Measurements from ENCODE around the gene FGF2.
"Not testable (repeated sequence)": the region's sequence is repeated elsewhere in the genome, so short reads cannot be mapped to it uniquely, and the experiment has no call there.

Gene FGF2

DNA sequence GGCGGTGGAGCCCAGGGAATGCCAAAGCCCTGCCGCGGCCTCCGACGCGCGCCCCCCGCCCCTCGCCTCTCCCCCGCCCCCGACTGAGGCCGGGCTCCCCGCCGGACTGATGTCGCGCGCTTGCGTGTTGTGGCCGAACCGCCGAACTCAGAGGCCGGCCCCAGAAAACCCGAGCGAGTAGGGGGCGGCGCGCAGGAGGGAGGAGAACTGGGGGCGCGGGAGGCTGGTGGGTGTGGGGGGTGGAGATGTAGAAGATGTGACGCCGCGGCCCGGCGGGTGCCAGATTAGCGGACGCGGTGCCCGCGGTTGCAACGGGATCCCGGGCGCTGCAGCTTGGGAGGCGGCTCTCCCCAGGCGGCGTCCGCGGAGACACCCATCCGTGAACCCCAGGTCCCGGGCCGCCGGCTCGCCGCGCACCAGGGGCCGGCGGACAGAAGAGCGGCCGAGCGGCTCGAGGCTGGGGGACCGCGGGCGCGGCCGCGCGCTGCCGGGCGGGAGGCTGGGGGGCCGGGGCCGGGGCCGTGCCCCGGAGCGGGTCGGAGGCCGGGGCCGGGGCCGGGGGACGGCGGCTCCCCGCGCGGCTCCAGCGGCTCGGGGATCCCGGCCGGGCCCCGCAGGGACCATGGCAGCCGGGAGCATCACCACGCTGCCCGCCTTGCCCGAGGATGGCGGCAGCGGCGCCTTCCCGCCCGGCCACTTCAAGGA is at the start of gene FGF2:
TSS of gene FGF2 (plus strand) at position 279 of the 705 bp plus-strand sequence. CDS start at position 623, 344 bp downstream.
- DNase-seq, result no peak

DNA sequence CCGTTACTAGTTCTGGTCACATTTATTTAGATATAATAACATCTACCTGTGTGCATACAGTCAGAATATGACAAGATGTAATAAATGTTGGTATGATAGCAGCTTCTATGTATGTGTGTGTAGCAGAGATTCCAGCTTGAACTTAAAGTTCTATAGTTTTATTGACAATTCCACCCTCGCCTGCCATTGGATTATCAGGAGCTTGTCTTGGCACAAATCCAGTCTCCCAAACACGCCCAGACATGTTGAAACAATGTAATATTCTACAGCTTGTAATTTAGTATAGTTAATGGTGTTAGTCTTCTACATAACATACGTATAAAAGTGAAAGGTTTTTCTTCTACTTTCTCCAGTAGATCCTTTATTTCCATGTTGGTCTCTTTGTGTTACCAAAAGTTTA is 49.7 kb upstream of the FGF2 start:
- DNase-seq, result peak; percentile 22

GRCh38 chr4:122777846-122778673 is 48.6 kb upstream of the FGF2 start:
- no peak for DNase-seq

DNA sequence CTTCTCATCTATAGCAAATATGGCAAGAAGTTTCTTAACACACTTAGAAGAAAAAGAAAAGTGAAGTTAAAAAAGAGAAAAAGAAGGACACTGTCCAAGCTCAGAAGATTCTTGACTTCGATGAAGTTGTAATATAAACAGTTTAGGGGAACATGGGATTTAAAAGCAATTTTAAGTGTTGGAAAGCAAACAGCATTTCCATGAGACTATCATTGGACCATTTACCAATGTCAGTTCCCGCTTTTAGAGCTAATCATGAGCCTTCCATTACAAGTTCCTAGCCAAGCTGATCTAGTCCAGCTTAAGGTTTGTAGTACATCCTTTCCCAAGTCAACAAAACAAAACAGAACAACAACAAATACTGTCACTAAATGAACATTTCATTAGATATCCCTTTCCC is 45.1 kb upstream of the FGF2 start:
- no peak for DNase-seq

DNA sequence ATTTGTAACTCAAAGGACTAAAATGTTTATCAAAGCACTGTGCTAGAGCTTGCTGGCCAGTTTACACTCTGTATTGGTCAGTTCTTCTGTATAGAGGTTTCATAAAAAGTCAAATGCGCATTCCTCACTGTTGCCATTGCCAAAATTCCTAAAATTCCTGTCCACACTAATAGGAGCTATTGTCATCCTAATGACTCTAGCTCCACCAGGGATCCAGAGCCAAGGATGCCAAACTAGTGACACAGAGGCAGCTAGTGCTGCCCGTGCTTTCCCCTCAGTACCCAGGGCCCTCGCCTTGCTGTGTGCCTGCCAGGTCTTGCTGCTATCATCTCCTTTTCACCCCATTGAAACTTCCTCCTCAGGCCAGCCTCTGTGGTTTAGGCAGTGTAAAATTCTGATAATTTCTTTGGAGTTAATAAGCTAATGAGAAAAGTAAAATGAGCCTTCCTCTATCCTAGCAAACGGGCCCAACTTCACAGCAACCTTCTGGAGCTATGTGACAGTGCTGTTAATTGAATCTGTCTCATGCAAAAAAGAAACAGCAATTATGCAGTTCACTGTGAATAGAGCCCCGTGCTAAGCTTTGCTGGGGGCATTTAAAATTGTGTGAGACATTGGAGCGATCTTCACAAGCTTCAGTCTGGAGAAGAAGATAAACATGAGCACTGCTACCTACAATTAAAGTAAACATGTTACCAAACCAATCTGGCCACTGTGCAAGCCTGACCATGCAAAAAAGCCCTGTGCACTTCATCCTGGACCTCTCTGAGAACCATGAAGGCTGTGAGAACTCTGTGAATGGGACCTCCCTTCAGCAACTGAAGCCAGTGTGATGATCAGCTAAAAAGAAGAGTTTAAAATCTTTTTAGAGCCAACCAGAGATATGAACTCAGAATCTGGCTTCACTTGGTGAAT is 43.1 kb upstream of the FGF2 start:
- DNase-seq, result no peak

GRCh38 chr4:122784261-122784660 is 42.4 kb upstream of the FGF2 start:
- no peak for DNase-seq

- DNase-seq, result no peak
These were observed 41.5 kb upstream of the FGF2 start for GRCh38 chr4:122785099-122785498.

GRCh38 chr4:122786296-122786695 is 40.3 kb upstream of the FGF2 start:
- not testable (repeated sequence) for DNase-seq

- DNase-seq, result not testable (repeated sequence)
These were observed 39.7 kb upstream of the FGF2 start for GRCh38 chr4:122786920-122787319.

GRCh38 chr4:122787940-122788339 is 38.7 kb upstream of the FGF2 start:
- no peak for DNase-seq

DNA sequence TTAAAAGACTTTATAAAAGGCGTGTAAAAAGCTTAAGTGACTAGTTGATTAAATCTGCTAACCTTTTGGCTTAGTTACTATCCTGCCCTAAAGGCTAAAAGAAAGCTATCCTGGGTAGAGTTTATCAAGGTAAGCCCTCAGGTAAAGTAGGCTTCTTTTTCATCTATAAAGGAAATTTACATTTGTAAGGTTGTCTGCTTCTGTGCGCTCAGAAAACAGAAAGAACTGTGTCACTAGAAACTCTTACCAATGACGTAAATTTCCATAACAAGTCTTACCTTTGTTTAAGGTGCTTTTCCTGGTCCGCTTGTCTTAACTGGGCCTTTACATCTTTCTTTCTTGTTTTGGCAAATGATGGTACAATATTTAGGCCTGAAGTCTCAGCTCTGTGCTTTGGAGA is 37.7 kb upstream of the FGF2 start:
- no peak for DNase-seq

DNA sequence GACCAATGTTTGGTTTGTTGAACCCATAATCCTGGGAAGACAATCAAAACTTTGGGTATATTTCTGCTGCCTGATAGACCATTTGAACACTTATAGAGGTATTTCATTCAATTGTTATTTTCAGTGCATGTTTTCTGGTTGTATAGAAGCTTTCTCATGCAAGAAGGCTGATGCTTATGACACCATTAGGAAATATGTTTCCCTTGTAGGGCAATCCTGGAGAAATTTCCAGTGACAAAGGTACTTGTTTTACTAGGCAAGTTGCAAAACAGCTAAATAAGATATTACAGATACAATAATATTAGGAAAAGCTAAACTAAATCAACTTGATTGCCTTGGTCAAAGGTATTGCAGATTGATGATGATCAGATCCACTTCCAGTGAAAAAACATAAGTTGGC is 32.8 kb upstream of the FGF2 start:
- no peak for DNase-seq

DNA sequence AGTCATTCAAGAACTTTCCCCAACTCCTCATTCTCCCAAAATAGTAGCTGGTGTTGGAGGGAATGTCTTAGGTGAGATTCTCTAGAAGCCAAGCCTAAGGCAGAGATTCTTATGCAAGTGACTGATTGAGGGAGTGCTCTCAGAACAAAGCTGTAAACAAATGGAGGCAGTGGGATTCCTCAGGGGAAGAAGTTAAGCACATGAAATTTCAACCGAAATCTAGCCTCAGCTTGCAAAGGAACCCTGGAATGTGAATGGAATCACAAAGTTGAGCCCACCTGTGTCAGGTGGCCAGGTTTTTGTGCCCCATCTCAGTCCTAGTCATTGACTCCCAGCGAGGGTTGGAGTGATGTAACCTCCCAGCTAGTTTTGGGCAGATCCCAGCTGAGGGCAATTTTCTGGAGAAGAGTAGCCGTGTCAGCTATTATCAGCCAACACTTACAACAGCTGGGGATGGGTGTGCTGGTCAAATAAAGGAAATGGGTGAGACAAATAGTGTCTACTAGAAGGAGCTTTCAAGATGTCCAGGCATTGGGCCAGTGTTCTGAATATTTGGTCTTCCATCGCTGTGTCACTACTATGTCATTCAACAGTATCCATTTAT is 29.7 kb upstream of the FGF2 start:
- no peak for DNase-seq

GRCh38 chr4:122797405-122798094 is 29.1 kb upstream of the FGF2 start:
- DNase-seq, result no peak

DNA sequence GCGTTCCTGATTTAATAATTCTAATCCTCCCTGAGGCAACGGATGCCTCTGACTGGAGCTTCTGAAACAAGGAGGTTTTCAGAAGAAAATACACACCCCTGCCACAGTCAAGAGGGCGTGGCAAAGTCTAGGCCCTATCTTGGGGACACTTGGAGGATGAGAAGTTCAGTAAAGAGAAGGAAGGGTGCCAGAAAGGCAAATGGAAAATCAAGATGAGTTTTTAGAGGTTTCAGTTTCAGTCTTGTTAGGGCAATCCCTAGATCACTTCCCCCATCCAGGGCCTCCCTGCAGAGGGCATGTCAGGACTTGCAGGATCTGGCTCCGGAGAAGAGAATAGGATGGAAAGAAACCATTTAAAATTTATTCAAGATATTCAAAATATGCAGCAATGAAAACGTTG is 28.5 kb upstream of the FGF2 start:
- peak; percentile 37 for DNase-seq

DNA sequence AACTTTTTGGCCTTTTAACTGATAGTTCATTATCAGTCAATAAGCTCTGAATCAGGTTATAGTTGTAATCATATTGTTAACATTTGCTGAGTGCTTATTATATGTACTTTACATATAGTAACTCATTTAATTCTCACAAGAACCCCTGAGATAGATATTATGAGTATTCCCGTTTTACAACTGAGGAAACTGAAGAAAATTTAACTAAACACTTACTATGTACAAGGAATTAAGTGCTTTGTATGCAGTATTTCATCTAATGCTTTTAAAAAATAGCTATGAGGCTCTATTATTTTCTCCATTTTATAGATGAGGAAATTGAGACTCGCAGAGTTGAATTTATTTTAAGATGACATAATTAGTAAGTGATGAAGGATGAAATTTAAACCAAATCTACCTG is 27.7 kb upstream of the FGF2 start:
- no peak for DNase-seq

- no peak for DNase-seq
These were observed 22.8 kb upstream of the FGF2 start for GRCh38 chr4:122803788-122804208.

DNA sequence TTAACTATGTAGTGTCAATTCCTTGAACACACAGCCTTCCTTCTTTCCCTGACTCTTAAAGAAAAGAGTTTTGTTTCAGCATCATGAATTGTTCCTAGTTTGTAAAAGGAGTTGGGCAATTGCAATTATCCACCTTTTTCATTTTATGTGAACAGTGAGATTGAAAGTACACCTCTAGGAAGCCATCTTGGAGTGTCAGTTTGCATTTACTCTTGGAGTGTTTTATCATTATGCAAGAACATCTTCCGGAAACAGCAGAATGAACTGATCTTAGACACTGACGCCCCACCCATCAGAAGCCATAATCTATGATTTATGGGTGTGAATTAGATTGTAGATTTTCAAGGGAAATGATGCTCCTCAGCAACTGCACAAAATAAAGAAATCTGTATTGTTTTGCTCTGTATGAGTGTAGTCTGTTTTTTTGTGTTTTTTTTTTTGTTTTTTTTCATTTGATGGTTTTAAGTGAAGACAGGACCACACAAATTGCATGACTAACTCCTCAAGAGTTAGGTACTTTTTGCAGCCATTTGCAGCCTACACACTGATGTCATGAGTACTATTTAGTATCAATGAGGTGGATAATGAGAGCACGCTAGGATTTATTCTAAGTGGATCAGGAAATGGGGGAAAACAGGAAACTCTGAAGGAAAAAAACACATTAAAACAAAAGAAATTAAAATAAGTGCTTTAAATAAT is 19.5 kb upstream of the FGF2 start:
- DNase-seq, result no peak

- no peak for DNase-seq
These were observed 16.0 kb upstream of the FGF2 start for GRCh38 chr4:122810669-122811068.

DNA sequence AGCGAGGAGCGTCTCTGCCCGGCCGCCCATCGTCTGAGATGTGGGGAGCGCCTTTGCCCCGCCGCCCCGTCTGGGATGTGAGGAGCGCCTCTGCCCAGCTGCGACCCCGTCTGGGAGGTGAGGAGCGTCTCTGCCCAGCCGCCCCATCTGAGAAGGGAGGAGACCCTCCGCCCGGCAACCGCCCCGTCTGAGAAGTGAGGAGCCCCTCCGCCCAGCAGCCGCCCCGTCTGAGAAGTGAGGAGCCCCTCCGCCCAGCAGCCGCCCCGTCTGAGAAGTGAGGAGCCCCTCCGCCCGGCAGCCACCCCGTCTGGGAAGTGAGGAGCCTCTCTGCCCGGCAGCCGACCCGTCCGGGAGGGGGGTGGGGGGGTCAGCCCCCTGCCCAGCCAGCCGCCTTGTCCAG is 14.8 kb upstream of the FGF2 start:
- DNase-seq, result not testable (repeated sequence)

DNA sequence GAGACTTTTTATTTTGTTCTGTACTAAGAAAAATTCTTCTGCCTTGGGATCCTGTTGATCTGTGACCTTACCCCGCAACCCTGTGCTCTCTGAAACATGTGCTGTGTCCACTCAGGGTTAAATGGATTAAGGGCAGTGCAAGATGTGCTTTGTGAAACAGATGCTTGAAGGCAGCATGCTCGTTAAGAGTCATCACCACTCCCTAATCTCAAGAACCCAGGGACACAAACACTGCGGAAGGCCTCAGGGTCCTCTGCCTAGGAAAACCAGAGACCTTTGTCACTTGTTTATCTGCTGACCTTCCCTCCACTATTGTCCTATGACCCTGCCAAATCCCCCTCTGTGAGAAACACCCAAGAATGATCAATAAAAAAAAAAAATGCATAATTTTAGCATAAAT is 13.8 kb upstream of the FGF2 start:
- not testable (repeated sequence) for DNase-seq

- no peak for DNase-seq
These were observed 12.2 kb upstream of the FGF2 start for GRCh38 chr4:122814426-122814825.

All from NCI-H510A (cell line).